ENCODE results near the gene PLEKHB2. TPM values are rescaled to one million over a fixed set of nuclear protein-coding genes. Genes with fewer than 3 reads are reported as not detected.
A peak's percentile ranks its signal among the peaks of the same experiment; 100 is the strongest.
"Not testable (repeated sequence)": the region's sequence is repeated elsewhere in the genome, so short reads cannot be mapped to it uniquely, and the experiment has no call there.

PLEKHB2 gene
- polyA plus RNA-seq, 3 donors, result 53.9 to 172 (median 146) TPM

GRCh38 chr2:131064589-131065512 is 40.3 kb upstream of the PLEKHB2 start:
- H3K27me3 Mint-ChIP-seq (ENCODE audit: low read depth in 3 of 3), result no peaks in the 10 kb centered on the region
- no peak overlapping the region for H3K4me3 ChIP-seq (replicated peaks in 1 of 3; ENCODE audit: low read depth in 2 of 3, low read length in 3 of 3)
- H3K4me1 ChIP-seq (ENCODE audit: control insufficient read depth in 1 of 2, insufficient read depth in 2 of 2, low read length in 2 of 2), result no peaks in the 10 kb centered on the region
- H3K27ac Mint-ChIP-seq, result peak overlapping the region in 3 of 7 donors; percentile 7 to 19 (median 18)
- H3K9ac ChIP-seq (ENCODE audit: insufficient read depth, low read length, poor library complexity, severe bottlenecking), result no peak overlapping the region
- no peaks in the 10 kb centered on the region for H3K9me3 ChIP-seq (replicated peaks in 1 of 2; ENCODE audit: control insufficient read depth in 1 of 2, insufficient read depth in 1 of 2, low read length in 2 of 2)
- H3K4me3 Mint-ChIP-seq, result no peak overlapping the region
- H3K27ac ChIP-seq (ENCODE audit: low read depth in 1 of 2, low read length in 2 of 2), result no peak overlapping the region
- no peaks in the 10 kb centered on the region for H3K27me3 ChIP-seq (ENCODE audit: control insufficient read depth in 2 of 2, insufficient read depth in 2 of 2, low read length in 2 of 2)
- peaks cover 96% of the 10 kb centered on the region for H4K20me1 ChIP-seq (ENCODE audit: insufficient read depth, low read length)
- no peak for DNase-seq
- H3K79me2 ChIP-seq (ENCODE audit: insufficient read depth, low read length), result peaks cover 92% of the 10 kb centered on the region
- H3K4me2 ChIP-seq (replicated peaks; ENCODE audit: extremely low read depth, low read length, poor library complexity, severe bottlenecking), result no peak overlapping the region
- H3K4me1 Mint-ChIP-seq, result no peaks in the 10 kb centered on the region
- peaks cover 0 to 2% (median 0%) of the 10 kb centered on the region in 7 donors for H3K9me3 Mint-ChIP-seq
- peaks cover 57 to 90% of the 10 kb centered on the region in 2 donors for H3K36me3 Mint-ChIP-seq
- no peak for TF ChIP-seq CTCF (IDR thresholded peaks at IDR 0.05)
- intact Hi-C loops (cut with micrococcal nuclease), result no loop called here
- H2AFZ ChIP-seq (ENCODE audit: insufficient read depth, low read depth, low read length, poor library complexity, severe bottlenecking), result no peak overlapping the region
- peaks cover 43 to 92% of the 10 kb centered on the region in 2 donors for H3K36me3 ChIP-seq (replicated peaks in 1 of 2; ENCODE audit: control insufficient read depth in 1 of 2, insufficient read depth in 2 of 2, low read length in 2 of 2)
- WGBS (ENCODE audit: insufficient coverage), result no CpG with 5 or more reads among the region's 14 CpGs

GRCh38 chr2:131067465-131068125 is 37.5 kb upstream of the PLEKHB2 start:
- no peak overlapping the region for H3K4me3 ChIP-seq (replicated peaks in 1 of 3; ENCODE audit: low read depth in 2 of 3, low read length in 3 of 3)
- H3K4me2 ChIP-seq (replicated peaks; ENCODE audit: extremely low read depth, low read length, poor library complexity, severe bottlenecking), result no peak overlapping the region
- no peaks in the 10 kb centered on the region for H3K4me1 Mint-ChIP-seq
- no peak overlapping the region for H2AFZ ChIP-seq (ENCODE audit: insufficient read depth, low read depth, low read length, poor library complexity, severe bottlenecking)
- H3K27me3 ChIP-seq (ENCODE audit: control insufficient read depth in 2 of 2, insufficient read depth in 2 of 2, low read length in 2 of 2), result no peaks in the 10 kb centered on the region
- H3K27ac Mint-ChIP-seq, result peak overlapping the region in 1 of 7 donors; percentile 27
- H4K20me1 ChIP-seq (ENCODE audit: insufficient read depth, low read length), result peaks cover 96% of the 10 kb centered on the region
- no peaks in the 10 kb centered on the region for H3K27me3 Mint-ChIP-seq (ENCODE audit: low read depth in 3 of 3)
- peaks cover 64 to 89% of the 10 kb centered on the region in 2 donors for H3K36me3 Mint-ChIP-seq
- no peaks in the 10 kb centered on the region for H3K4me1 ChIP-seq (ENCODE audit: control insufficient read depth in 1 of 2, insufficient read depth in 2 of 2, low read length in 2 of 2)
- no peak overlapping the region for H3K27ac ChIP-seq (ENCODE audit: low read depth in 1 of 2, low read length in 2 of 2)
- no peaks in the 10 kb centered on the region for H3K9me3 ChIP-seq (replicated peaks in 1 of 2; ENCODE audit: control insufficient read depth in 1 of 2, insufficient read depth in 1 of 2, low read length in 2 of 2)
- no peak overlapping the region for H3K9ac ChIP-seq (ENCODE audit: insufficient read depth, low read length, poor library complexity, severe bottlenecking)
- DNase-seq, result no peak
- no peak overlapping the region for H3K4me3 Mint-ChIP-seq
- no CpG with 5 or more reads among the region's 2 CpGs for WGBS (ENCODE audit: insufficient coverage)
- H3K9me3 Mint-ChIP-seq, result no peaks in the 10 kb centered on the region
- intact Hi-C loops (cut with micrococcal nuclease), result no loop called here
- peaks cover 86% of the 10 kb centered on the region for H3K79me2 ChIP-seq (ENCODE audit: insufficient read depth, low read length)
- peaks cover 58 to 94% of the 10 kb centered on the region in 2 donors for H3K36me3 ChIP-seq (replicated peaks in 1 of 2; ENCODE audit: control insufficient read depth in 1 of 2, insufficient read depth in 2 of 2, low read length in 2 of 2)
- TF ChIP-seq CTCF (IDR thresholded peaks at IDR 0.05), result no peak

- Histone ChIP-seq H4K20me1 (ENCODE audit: insufficient read depth, low read length) (peaks cover 98% of the 10 kb centered on the region), H3K36me3 (replicated peaks in 1 of 2; ENCODE audit: control insufficient read depth in 1 of 2, insufficient read depth in 2 of 2, low read length in 2 of 2) (peaks cover 56 to 94% of the 10 kb centered on the region in 2 donors), H3K79me2 (ENCODE audit: insufficient read depth, low read length) (peaks cover 86% of the 10 kb centered on the region)
- intact Hi-C loops (cut with micrococcal nuclease); H3K4me1 Mint-ChIP-seq; H3K27ac ChIP-seq (ENCODE audit: low read depth in 1 of 2, low read length in 2 of 2); H3K9me3 Mint-ChIP-seq; H2AFZ ChIP-seq (ENCODE audit: insufficient read depth, low read depth, low read length, poor library complexity, severe bottlenecking); H3K4me3 Mint-ChIP-seq; H3K4me1 ChIP-seq (ENCODE audit: control insufficient read depth in 1 of 2, insufficient read depth in 2 of 2, low read length in 2 of 2); H3K9me3 ChIP-seq (replicated peaks in 1 of 2; ENCODE audit: control insufficient read depth in 1 of 2, insufficient read depth in 1 of 2, low read length in 2 of 2); H3K4me3 ChIP-seq (replicated peaks in 1 of 3; ENCODE audit: low read depth in 2 of 3, low read length in 3 of 3); H3K27me3 ChIP-seq (ENCODE audit: control insufficient read depth in 2 of 2, insufficient read depth in 2 of 2, low read length in 2 of 2); H3K27me3 Mint-ChIP-seq (ENCODE audit: low read depth in 3 of 3); H3K9ac ChIP-seq (ENCODE audit: insufficient read depth, low read length, poor library complexity, severe bottlenecking); H3K4me2 ChIP-seq (replicated peaks; ENCODE audit: extremely low read depth, low read length, poor library complexity, severe bottlenecking); DNase-seq: not testable (repeated sequence)
- 93% methylated on average over 4 of the region's 6 CpGs for WGBS (ENCODE audit: insufficient coverage)
- H3K27ac Mint-ChIP-seq, result peak overlapping the region in 2 of 7 donors; percentile 44 to 47
- peaks cover 65 to 92% of the 10 kb centered on the region in 2 donors for H3K36me3 Mint-ChIP-seq
Measured at GRCh38 chr2:131068172-131068571, 37.0 kb upstream of the PLEKHB2 start.

All from CD14-positive monocyte (primary cell).